Heart left ventricle (tissue), 16 donors: ENCODE data around the gene MYOM1. TPM values are rescaled to one million over a fixed set of nuclear protein-coding genes. Genes with fewer than 3 reads are reported as not detected.

Experiments
- ATAC-seq, 4 donors: fragments of 200-7000 bp; cut with Tn5 transposase; one replicate each; pipeline ENCODE4 v1.9.1; 2020 to 2022; ENCODE audit warnings: moderate library complexity in 4 of 4, mild to moderate bottlenecking in 3 of 4, moderate number of reproducible peaks in 1 of 4
- DNase-seq, 5 donors: peaks; one replicate each; pipeline ENCODE4 v3.0.0-alpha.2; 2020
- H3K27ac ChIP-seq, 12 donors: fragments of 200-600 bp; sonication (generic) in 4 of 12; one replicate each; pipeline versions ENCODE4 v1.5.0 to v1.8.0; 2016 to 2022; ENCODE audit warnings: mild to moderate bottlenecking in 2 of 12
- H3K27me3 ChIP-seq, 9 donors: fragments of 200-600 bp; sonication (generic) in 2 of 9; one replicate each; pipeline versions ENCODE4 v1.5.1 to v1.8.0; 2016 to 2022; ENCODE audit warnings: mild to moderate bottlenecking in 3 of 9
- H3K36me3 ChIP-seq, 9 donors: fragments of 200-600 bp; sonication (generic) in 2 of 9; one replicate each; pipeline versions ENCODE4 v1.5.0 to v1.8.0; 2018 to 2022; ENCODE audit warnings: mild to moderate bottlenecking in 2 of 9
- H3K4me1 ChIP-seq, 12 donors: fragments of 200-600 bp; sonication (generic) in 4 of 12; one replicate each; pipeline versions ENCODE4 v1.5.0 to v1.8.0; 2016 to 2022; ENCODE audit warnings: mild to moderate bottlenecking in 3 of 12
- H3K4me3 ChIP-seq, 12 donors: fragments of 200-600 bp; sonication (generic) in 4 of 12; one replicate each; pipeline versions ENCODE4 v1.5.0 to v1.8.0; 2017 to 2022; ENCODE audit warnings: mild to moderate bottlenecking in 9 of 12, moderate library complexity in 4 of 12
- H3K9me3 ChIP-seq, 12 donors: fragments of 200-600 bp; sonication (generic) in 4 of 12; one replicate each; pipeline versions ENCODE4 v1.5.0 to v1.8.0; 2016 to 2022; ENCODE audit warnings: mild to moderate bottlenecking in 1 of 12
- CTCF ChIP-seq, 12 donors: fragments of 200-600 bp; sonication (generic) in 4 of 12; IDR thresholded peaks; one replicate each; pipeline versions ENCODE4 v1.5.0 to v1.8.0; 2018 to 2022; ENCODE audit warnings: antibody characterized with exemption in 12 of 12, mild to moderate bottlenecking in 5 of 12
- POLR2A ChIP-seq, 2 donors: fragments of 450-650 bp; IDR thresholded peaks; one replicate each; pipeline ENCODE4 v1.6.1; 2017; ENCODE audit warnings: antibody characterized with exemption in 2 of 2, mild to moderate bottlenecking in 2 of 2, moderate library complexity in 2 of 2
- WGBS, 4 donors: extraction: QIAGEN DNeasy Blood & Tissue Kit in 2 of 4; methylation state at CpG; one replicate each; pipeline versions ENCODE4 v1.1.5 to v1.1.7; 2013 to 2018; 5-methylcytosine and 5-hydroxymethylcytosine counted together
- intact Hi-C, 10 donors: fragments of 100-400 bp; cut with DNase I; formaldehyde crosslinking; loops; one replicate each; pipeline versions ENCODE4 v1.11.1 to v1.14.2; 2022
- polyA plus RNA-seq, 2 donors: library from polyadenylated mRNA; stranded (reverse); fragments of 200-250 nt; gene quantifications; one replicate each; pipeline ENCODE4 v1.2.3, GENCODE V29; 2013
- total RNA-seq, 9 donors: library from RNA; depleted of rRNA in 2 of 9; stranded (reverse); fragments of >200 nt in 2 of 9; fragmentation: NEBNext Ultra II Directional in 3 of 9; extraction: Animal tissue kit (Norgen Biotek cat#: 25700) in 3 of 9; gene quantifications; one replicate each; pipeline versions ENCODE4 v1.1.0 to v1.2.4, GENCODE V29; 2016 to 2023
- donor health status: ischemic (EF 13 %, LVEDD 7.1; RV severe dilation, severe dysfunction).
- donor health status: healthy with polysubstance abuse.
- donor health status: DM: no; HTN: yes; CAD: no.
- donor health status: DM: no; HTN: no; CAD: no.
- donor health status: ischemic (EF 25% LVEDD 6.9; RV normal size, moderate dysfunction).
- donor health status: ischemic (EF 25% LVEDD 5.7; RV mildly dilated, moderate dysfunction).
- donor health status: healthy.
- donor health status: DM: yes; HTN: yes; CAD: no.
- donor health status: ischemic (EF 35%, LVEDD 5.7; RV mildly dilated, moderate dysfunction).
- donor health status: nonischemic (EF 11% LVEDD 7.7; RV severe dilation, severe dysfunction).
- donor health status: DM: yes; HTN: yes; CAD: no.
- donor health status: PGD.
- donor health status: ischemic (EF 29% LVEDD 5.4; RV normal size, mild dysfunction).
- donor health status: nonischemic (EF 23%, LVEDD 6.1; RV moderate dilation, normal function).

The MYOM1 gene
- total and polyA plus RNA-seq, 11 donors = 112 to 1,344 (median 801) TPM

- no peak for TF ChIP-seq CTCF (IDR thresholded peaks at IDR 0.05)
- no peak overlapping the region for H3K4me3 ChIP-seq
- H3K4me1 ChIP-seq = peaks cover 0 to 5% (median 0%) of the 10 kb centered on the region in 12 donors
- H3K9me3 ChIP-seq = no peaks in the 10 kb centered on the region
- peaks cover 0 to 99% (median 55%) of the 10 kb centered on the region in 9 donors for H3K36me3 ChIP-seq
- intact Hi-C loops = loop anchor here in 1 of 10 donors (10.0 kb wide), 1 partner anchor 185 kb away; no protein-coding TSS in a partner anchor
- no peaks in the 10 kb centered on the region for H3K27me3 ChIP-seq
- WGBS, 4 donors = 90 to 94% (median 93%) methylated on average over 12 of the region's 12 CpGs
- no peak for ATAC-seq
- H3K27ac ChIP-seq = peak overlapping the region in 1 of 12 donors; percentile 16
- no peak for DNase-seq
Measured at GRCh38 chr18:3119401-3120341, 100.1 kb downstream of the MYOM1 start.

GRCh38 chr18:3118195-3119010 is 101.4 kb downstream of the MYOM1 start:
- intact Hi-C loops = no loop called here
- H3K9me3 ChIP-seq = no peaks in the 10 kb centered on the region
- H3K4me3 ChIP-seq = no peak overlapping the region
- TF ChIP-seq CTCF (IDR thresholded peaks at IDR 0.05) = no peak
- no peak for TF ChIP-seq POLR2A (IDR thresholded peaks at IDR 0.05)
- H3K4me1 ChIP-seq = peaks cover 0 to 5% (median 0%) of the 10 kb centered on the region in 12 donors
- no peak for DNase-seq
- H3K27ac ChIP-seq = no peak overlapping the region
- WGBS, 4 donors = 74 to 80% (median 78%) methylated on average over 10 of the region's 10 CpGs
- peaks cover 0 to 99% (median 49%) of the 10 kb centered on the region in 9 donors for H3K36me3 ChIP-seq
- H3K27me3 ChIP-seq = no peaks in the 10 kb centered on the region
- peak in 1 of 4 donors; percentile 18 for ATAC-seq

GRCh38 chr18:3117493-3118192 is 102.1 kb downstream of the MYOM1 start:
- 63 to 77% (median 73%) methylated on average over 4 of the region's 4 CpGs for WGBS, 4 donors
- Histone ChIP-seq H3K27me3 (no peaks in the 10 kb centered on the region), H3K4me1 (peaks cover 0 to 5% (median 0%) of the 10 kb centered on the region in 12 donors), H3K36me3 (peaks cover 0 to 96% (median 50%) of the 10 kb centered on the region in 9 donors), H3K9me3 (no peaks in the 10 kb centered on the region), H3K27ac (no peak overlapping the region), H3K4me3 (no peak overlapping the region)
- ATAC-seq = peak in 2 of 4 donors; percentile 25 to 45
- intact Hi-C loops = no loop called here
- no peak for TF ChIP-seq POLR2A (IDR thresholded peaks at IDR 0.05)
- no peak for TF ChIP-seq CTCF (IDR thresholded peaks at IDR 0.05)
- DNase-seq = no peak
